NT2/D1 (cell line): ENCODE results near the gene HPN.

Experiments
- DNase-seq: peaks from one replicate; pipeline ENCODE4 v3.0.0-alpha.2; 2011; ENCODE audit warnings: low read depth, low spot score
- H3K27me3 ChIP-seq: 2 replicates; pipeline ENCODE4 v1.6.0; 2011; ENCODE audit warnings: mild to moderate bottlenecking; ENCODE audit not compliant: insufficient read length, insufficient read depth
- H3K36me3 ChIP-seq: 2 replicates; pipeline ENCODE4 v1.6.1; 2011; ENCODE audit warnings: mild to moderate bottlenecking, low read length, mixed read lengths; ENCODE audit not compliant: insufficient read depth, insufficient read length
- H3K4me1 ChIP-seq: 2 replicates; pipeline ENCODE4 v1.5.1; 2011; ENCODE audit not compliant: insufficient read depth, insufficient read length
- H3K4me3 ChIP-seq: 2 replicates; pipeline ENCODE4 v1.5.1; 2011; ENCODE audit warnings: low read depth; ENCODE audit not compliant: insufficient read length
- H3K9ac ChIP-seq: 2 replicates; pipeline ENCODE4 v1.6.0; 2011; ENCODE audit warnings: low read depth; ENCODE audit not compliant: insufficient read length
- H3K9me3 ChIP-seq: 2 replicates; pipeline ENCODE4 v1.5.1; 2011; ENCODE audit warnings: mild to moderate bottlenecking, low read length; ENCODE audit not compliant: insufficient read depth
- SUZ12 ChIP-seq: IDR thresholded peaks from 2 replicates; pipeline ENCODE4 v1.6.1; 2011; ENCODE audit not compliant: insufficient read length, insufficient read depth; ENCODE audit errors: extremely low read depth
- YY1 ChIP-seq: IDR thresholded peaks from 2 replicates; pipeline ENCODE4 v1.6.1; 2011; ENCODE audit not compliant: insufficient read length, insufficient read depth
- ZNF274 ChIP-seq: IDR thresholded peaks from 2 replicates; pipeline ENCODE4 v1.6.1; 2011; ENCODE audit warnings: mild to moderate bottlenecking, low read depth, low read length

The HPN gene

DNA sequence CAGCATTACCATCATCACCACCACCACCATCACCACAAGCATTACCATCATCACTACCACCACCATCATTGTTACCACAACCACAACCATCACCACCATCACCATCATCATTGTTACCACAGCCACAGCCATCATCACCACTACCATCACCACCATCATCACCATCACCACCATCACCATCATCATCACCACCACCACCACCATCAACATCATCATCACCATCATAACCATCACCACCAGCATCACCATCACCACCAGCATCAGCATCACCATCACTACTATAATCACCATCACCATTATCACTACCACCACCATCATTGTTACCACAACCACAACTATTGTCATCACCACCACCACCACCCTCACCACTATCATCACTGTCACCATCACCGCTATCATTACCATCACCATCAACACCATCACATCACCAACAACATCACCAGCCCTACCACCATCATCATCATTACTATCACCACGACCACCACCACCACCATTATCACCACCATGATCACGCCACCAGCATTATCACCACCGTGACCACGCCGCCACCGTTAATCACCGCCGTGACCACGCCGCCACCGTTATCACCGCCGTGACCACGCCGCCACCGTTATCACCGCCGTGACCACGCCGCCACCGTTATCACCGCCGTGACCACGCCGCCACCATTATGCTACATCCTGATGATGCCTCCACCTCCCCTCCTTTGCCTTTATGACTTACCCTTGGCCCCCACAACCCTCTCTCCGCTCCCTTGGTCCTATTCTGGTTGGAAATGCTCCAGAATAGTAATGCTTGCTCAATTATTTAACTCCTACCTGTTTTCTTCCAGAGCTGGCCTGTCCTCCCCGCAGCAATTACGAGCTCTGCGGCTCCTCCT lies 64.1 kb downstream of the HPN start:
- H3K4me1 ChIP-seq = peaks cover 5% of the 10 kb centered on the region
- no peak for DNase-seq
- H3K4me3 ChIP-seq = no peak overlapping the region
- H3K9ac ChIP-seq = no peak overlapping the region
- H3K36me3 ChIP-seq = no peaks in the 10 kb centered on the region
- H3K27me3 ChIP-seq = no peaks in the 10 kb centered on the region
- H3K9me3 ChIP-seq = peaks cover 5% of the 10 kb centered on the region; the same call in 1 of the 2 replicates
- TF ChIP-seq YY1 (no peak), SUZ12 (no peak), ZNF274 (no peak)

- TF ChIP-seq YY1 (no peak), SUZ12 (no peak), ZNF274 (no peak)
- H3K9me3 ChIP-seq = peaks cover 5% of the 10 kb centered on the region; the same call in 1 of the 2 replicates
- no peaks in the 10 kb centered on the region for H3K27me3 ChIP-seq
- H3K4me1 ChIP-seq = peaks cover 2% of the 10 kb centered on the region
- no peak for DNase-seq
- H3K9ac ChIP-seq = no peak overlapping the region
- no peak overlapping the region for H3K4me3 ChIP-seq
- no peaks in the 10 kb centered on the region for H3K36me3 ChIP-seq
Observed at GRCh38 chr19:35106291-35106583, 64.7 kb downstream of the HPN start.

DNA sequence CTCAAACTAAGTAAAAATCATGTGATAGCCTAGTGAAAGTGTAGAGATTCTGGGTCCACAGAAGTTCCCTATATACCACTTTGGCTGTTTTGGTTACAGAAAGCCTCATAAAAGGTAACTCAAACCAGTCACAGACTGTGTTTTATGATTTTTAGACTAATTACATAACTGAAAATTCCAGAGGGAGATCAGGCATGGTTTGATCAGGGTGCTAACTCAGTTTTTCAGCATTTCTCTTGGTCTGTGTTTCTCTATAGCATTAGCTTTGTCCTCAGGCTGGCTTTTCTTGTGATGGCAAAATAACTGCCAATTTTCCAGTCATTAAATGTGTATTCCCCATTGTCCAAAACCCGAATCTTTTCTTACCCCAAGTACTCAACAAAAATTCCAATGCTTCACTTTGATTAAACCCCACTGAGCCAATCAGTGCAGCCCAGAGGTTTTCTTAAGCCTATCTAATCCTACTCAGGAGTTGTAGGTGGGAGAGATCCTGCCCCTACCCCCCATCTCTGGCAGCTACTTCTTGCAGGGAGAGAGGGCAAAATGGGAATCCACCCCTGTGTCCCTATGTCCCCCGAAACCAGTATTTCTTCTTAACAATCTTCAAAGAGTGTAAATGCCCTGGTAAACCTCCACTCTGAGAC lies 65.5 kb downstream of the HPN start:
- TF ChIP-seq YY1 (no peak), ZNF274 (no peak), SUZ12 (no peak)
- H3K4me3 ChIP-seq = no peak overlapping the region
- peaks cover 5% of the 10 kb centered on the region; the same call in 1 of the 2 replicates for H3K9me3 ChIP-seq
- DNase-seq = no peak
- no peak overlapping the region for H3K9ac ChIP-seq
- no peaks in the 10 kb centered on the region for H3K36me3 ChIP-seq
- H3K27me3 ChIP-seq = no peaks in the 10 kb centered on the region
- H3K4me1 ChIP-seq = peaks cover 2% of the 10 kb centered on the region

DNA sequence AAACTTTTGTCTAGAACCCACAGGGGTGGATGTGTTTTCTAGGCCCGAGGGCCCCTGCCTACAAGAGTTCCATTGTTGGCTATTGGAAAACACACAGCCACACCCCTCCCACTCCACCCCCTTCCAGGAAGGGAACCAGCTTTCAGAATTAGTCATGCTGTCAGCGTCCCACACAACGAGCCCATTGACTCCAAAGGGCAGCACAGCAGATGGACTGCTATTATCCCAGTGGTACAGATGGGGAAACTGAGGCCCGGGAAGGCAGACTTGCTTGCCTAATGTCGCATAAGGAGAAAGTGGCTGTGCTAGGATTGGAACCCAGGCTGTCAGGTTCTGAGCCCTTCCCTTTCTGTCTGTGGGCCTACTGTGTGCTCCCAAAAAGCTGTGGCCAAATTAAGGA lies 66.0 kb downstream of the HPN start:
- H3K9me3 ChIP-seq = peaks cover 5% of the 10 kb centered on the region; the same call in 1 of the 2 replicates
- H3K27me3 ChIP-seq = no peaks in the 10 kb centered on the region
- H3K9ac ChIP-seq = no peak overlapping the region
- TF ChIP-seq YY1 (no peak), ZNF274 (no peak), SUZ12 (no peak)
- no peak overlapping the region for H3K4me3 ChIP-seq
- peaks cover 2% of the 10 kb centered on the region for H3K4me1 ChIP-seq
- no peak for DNase-seq
- no peaks in the 10 kb centered on the region for H3K36me3 ChIP-seq

GRCh38 chr19:35108730-35109129 lies 67.2 kb downstream of the HPN start:
- no peaks in the 10 kb centered on the region for H3K4me1 ChIP-seq
- H3K27me3 ChIP-seq = no peaks in the 10 kb centered on the region
- TF ChIP-seq YY1 (no peak), ZNF274 (no peak), SUZ12 (no peak)
- no peak for DNase-seq
- no peak overlapping the region for H3K4me3 ChIP-seq
- peaks cover 5% of the 10 kb centered on the region; the same call in 1 of the 2 replicates for H3K9me3 ChIP-seq
- no peaks in the 10 kb centered on the region for H3K36me3 ChIP-seq
- H3K9ac ChIP-seq = no peak overlapping the region

GRCh38 chr19:35109395-35110112 lies 68.0 kb downstream of the HPN start:
- no peak overlapping the region for H3K4me3 ChIP-seq
- H3K4me1 ChIP-seq = no peaks in the 10 kb centered on the region
- no peaks in the 10 kb centered on the region for H3K27me3 ChIP-seq
- no peaks in the 10 kb centered on the region for H3K36me3 ChIP-seq
- peaks cover 5% of the 10 kb centered on the region; the same call in 1 of the 2 replicates for H3K9me3 ChIP-seq
- no peak overlapping the region for H3K9ac ChIP-seq
- TF ChIP-seq YY1 (no peak), ZNF274 (no peak), SUZ12 (no peak)
- DNase-seq = no peak

- Histone ChIP-seq H3K36me3 (no peaks in the 10 kb centered on the region), H3K4me3 (no peak overlapping the region), H3K9me3 (0 out of 2 replicates have a peak, but pooled peaks cover under 1% of the 10 kb centered on the region), H3K4me1 (no peaks in the 10 kb centered on the region), H3K27me3 (no peaks in the 10 kb centered on the region), H3K9ac (no peak overlapping the region)
- TF ChIP-seq SUZ12 = no peak
- no peak for DNase-seq
Observed at GRCh38 chr19:35110974-35111373, 69.5 kb downstream of the HPN start.
